Measurements from ENCODE around the gene PRDM16.

DNA sequence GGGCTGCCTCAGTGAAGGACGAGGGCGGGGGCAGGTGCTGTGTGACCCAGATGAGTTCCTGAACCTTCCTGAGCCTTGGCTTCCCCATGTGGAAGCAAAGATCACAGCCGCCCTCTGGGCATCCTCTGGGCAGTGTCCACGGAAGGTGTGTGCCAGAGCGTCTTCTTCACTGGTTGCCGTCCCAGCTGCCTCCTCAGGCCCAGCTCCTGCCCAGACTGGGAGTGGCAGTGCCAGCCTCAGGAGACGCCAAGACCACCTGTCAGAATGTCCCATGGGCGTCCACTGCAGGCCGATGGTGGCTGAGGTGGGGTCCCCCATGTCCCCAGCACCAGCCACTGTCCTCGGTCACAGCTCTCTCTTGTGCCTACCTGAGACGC, 395.6 kb downstream of the PRDM16 start:
- TF ChIP-seq, protein P1, sequence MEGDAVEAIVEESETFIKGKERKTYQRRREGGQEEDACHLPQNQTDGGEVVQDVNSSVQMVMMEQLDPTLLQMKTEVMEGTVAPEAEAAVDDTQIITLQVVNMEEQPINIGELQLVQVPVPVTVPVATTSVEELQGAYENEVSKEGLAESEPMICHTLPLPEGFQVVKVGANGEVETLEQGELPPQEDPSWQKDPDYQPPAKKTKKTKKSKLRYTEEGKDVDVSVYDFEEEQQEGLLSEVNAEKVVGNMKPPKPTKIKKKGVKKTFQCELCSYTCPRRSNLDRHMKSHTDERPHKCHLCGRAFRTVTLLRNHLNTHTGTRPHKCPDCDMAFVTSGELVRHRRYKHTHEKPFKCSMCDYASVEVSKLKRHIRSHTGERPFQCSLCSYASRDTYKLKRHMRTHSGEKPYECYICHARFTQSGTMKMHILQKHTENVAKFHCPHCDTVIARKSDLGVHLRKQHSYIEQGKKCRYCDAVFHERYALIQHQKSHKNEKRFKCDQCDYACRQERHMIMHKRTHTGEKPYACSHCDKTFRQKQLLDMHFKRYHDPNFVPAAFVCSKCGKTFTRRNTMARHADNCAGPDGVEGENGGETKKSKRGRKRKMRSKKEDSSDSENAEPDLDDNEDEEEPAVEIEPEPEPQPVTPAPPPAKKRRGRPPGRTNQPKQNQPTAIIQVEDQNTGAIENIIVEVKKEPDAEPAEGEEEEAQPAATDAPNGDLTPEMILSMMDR (IDR thresholded peaks at IDR 0.05), result no peak
- TF ChIP-seq POLR2A (IDR thresholded peaks at IDR 0.05), result no peak

Data from testis (tissue), 2 donors.